Panc1 (cell line): ENCODE data around the gene RILPL1.
"Not testable (repeated sequence)": the region's sequence is repeated elsewhere in the genome, so short reads cannot be mapped to it uniquely, and the experiment has no call there.

Experiments
- POLR2AphosphoS5 ChIP-seq: IDR thresholded peaks from 2 replicates; pipeline ENCODE4 v1.6.1; 2012; ENCODE audit warnings: mild to moderate bottlenecking, low read depth, low read length, moderate library complexity
- SIN3A ChIP-seq: IDR thresholded peaks from 2 replicates; pipeline ENCODE4 v1.6.1; 2012; ENCODE audit warnings: low read depth, mild to moderate bottlenecking, low read length, moderate library complexity, borderline replicate concordance; ENCODE audit not compliant: insufficient read depth
- TF ChIP-seq, protein P1 (sequence below): fragments of 450-650 bp; IDR thresholded peaks from 2 replicates; pipeline ENCODE4 v1.5.1; 2017; ENCODE audit warnings: mild to moderate bottlenecking
- TF ChIP-seq, protein P2 (sequence below), 2 experiments: IDR thresholded peaks; 2 replicates each; pipeline ENCODE4 v1.6.1; 2011 to 2012; ENCODE audit warnings: low read depth in 2 of 2, control low read depth in 1 of 2, low read length in 1 of 2, mild to moderate bottlenecking in 1 of 2, moderate library complexity in 1 of 2; ENCODE audit not compliant: insufficient read depth in 1 of 2

DNA sequence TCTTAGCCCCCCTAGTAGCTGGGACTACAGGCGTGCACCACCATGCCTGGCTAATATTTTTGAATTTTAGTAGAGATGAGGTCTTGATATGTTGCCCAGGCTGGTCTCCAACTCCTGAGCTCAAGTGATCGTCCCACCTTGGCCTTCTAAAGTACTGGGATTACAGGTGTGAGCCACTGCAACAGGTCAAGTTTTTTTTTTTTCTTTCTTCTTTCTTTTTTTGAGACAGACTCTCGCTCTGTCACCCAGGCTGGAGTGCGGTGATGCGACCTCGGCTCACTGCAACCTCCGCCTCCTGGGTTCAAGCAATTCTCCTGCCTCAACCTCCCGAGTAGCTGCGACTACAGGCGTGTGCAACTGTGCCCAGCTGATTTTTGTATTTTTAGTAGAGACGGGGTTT lies 70.3 kb downstream of the RILPL1 start:
- TF ChIP-seq, protein P1, sequence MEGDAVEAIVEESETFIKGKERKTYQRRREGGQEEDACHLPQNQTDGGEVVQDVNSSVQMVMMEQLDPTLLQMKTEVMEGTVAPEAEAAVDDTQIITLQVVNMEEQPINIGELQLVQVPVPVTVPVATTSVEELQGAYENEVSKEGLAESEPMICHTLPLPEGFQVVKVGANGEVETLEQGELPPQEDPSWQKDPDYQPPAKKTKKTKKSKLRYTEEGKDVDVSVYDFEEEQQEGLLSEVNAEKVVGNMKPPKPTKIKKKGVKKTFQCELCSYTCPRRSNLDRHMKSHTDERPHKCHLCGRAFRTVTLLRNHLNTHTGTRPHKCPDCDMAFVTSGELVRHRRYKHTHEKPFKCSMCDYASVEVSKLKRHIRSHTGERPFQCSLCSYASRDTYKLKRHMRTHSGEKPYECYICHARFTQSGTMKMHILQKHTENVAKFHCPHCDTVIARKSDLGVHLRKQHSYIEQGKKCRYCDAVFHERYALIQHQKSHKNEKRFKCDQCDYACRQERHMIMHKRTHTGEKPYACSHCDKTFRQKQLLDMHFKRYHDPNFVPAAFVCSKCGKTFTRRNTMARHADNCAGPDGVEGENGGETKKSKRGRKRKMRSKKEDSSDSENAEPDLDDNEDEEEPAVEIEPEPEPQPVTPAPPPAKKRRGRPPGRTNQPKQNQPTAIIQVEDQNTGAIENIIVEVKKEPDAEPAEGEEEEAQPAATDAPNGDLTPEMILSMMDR = not testable (repeated sequence)
- not testable (repeated sequence) for TF ChIP-seq SIN3A, POLR2AphosphoS5
- TF ChIP-seq, protein P2, sequence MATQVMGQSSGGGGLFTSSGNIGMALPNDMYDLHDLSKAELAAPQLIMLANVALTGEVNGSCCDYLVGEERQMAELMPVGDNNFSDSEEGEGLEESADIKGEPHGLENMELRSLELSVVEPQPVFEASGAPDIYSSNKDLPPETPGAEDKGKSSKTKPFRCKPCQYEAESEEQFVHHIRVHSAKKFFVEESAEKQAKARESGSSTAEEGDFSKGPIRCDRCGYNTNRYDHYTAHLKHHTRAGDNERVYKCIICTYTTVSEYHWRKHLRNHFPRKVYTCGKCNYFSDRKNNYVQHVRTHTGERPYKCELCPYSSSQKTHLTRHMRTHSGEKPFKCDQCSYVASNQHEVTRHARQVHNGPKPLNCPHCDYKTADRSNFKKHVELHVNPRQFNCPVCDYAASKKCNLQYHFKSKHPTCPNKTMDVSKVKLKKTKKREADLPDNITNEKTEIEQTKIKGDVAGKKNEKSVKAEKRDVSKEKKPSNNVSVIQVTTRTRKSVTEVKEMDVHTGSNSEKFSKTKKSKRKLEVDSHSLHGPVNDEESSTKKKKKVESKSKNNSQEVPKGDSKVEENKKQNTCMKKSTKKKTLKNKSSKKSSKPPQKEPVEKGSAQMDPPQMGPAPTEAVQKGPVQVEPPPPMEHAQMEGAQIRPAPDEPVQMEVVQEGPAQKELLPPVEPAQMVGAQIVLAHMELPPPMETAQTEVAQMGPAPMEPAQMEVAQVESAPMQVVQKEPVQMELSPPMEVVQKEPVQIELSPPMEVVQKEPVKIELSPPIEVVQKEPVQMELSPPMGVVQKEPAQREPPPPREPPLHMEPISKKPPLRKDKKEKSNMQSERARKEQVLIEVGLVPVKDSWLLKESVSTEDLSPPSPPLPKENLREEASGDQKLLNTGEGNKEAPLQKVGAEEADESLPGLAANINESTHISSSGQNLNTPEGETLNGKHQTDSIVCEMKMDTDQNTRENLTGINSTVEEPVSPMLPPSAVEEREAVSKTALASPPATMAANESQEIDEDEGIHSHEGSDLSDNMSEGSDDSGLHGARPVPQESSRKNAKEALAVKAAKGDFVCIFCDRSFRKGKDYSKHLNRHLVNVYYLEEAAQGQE (IDR thresholded peaks at IDR 0.05; ENCODE audit: insufficient read depth in 1 of 2, low read depth in 2 of 2, low read length in 1 of 2) = not testable (repeated sequence)
